ENCODE data around the gene FARSB. TPM values are rescaled to one million over a fixed set of nuclear protein-coding genes. Genes with fewer than 3 reads are reported as not detected.

FARSB gene
- total RNA-seq, 1 experiment from 2014 or later: 50.7 TPM

DNA sequence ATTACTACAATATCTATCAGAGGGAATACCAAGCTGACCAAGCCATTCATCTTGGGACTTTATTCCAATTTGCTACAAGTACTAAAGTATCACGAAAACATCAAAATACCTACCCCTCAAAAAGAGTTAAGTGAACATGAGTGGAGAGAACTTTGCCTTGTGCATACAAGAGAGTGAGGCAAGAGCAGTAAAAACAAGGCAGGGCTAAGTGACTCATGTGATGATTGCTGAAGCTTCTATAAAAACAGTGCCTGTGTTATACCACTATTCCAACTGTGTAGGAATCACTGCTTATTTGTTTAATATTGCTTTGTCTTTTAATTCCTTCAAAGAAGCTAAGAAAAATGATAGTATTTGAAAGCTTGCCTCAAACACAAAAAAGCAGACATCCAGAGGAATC, 61.2 kb downstream of the FARSB start:
- ChIA-PET CTCF (no interaction called here), RAD21 (ENCODE audit: low non-redundant PET in 1 of 2, low total read pairs in 2 of 2, uncharacterized antibody in 2 of 2, unreplicated experiment in 2 of 2) (interaction anchor here in 1 of 2 experiments (0.6 kb wide), 1 partner anchor 277 kb away, joined by 3 read pairs; no protein-coding TSS in a partner anchor), POLR2A (no interaction called here)
- Histone ChIP-seq H3K79me2 (ENCODE audit: insufficient read depth, low read length) (peaks cover 47% of the 10 kb centered on the region), H3K9ac (ENCODE audit: low read length) (no peak overlapping the region), H3K27ac (ENCODE audit: low read depth, low read length) (no peak overlapping the region), H2AFZ (ENCODE audit: low read depth, low read length, poor library complexity, severe bottlenecking) (no peak overlapping the region), H3K9me2 (ENCODE audit: insufficient read depth) (no peaks in the 10 kb centered on the region), H4K20me1 (ENCODE audit: insufficient read depth) (no peaks in the 10 kb centered on the region; the same call in 1 of the 2 replicates), H3K9me3 (ENCODE audit: control insufficient read depth in 1 of 2, insufficient read depth in 1 of 2, low read depth in 1 of 2, low read length in 2 of 2) (no peaks in the 10 kb centered on the region), H3K4me3 (replicated peaks in 1 of 2; ENCODE audit: low read depth in 1 of 2, low read length in 2 of 2) (no peak overlapping the region), H3K36me3 (ENCODE audit: control insufficient read depth in 1 of 2, insufficient read depth in 2 of 2, low read length in 2 of 2) (peaks cover 12 to 46% of the 10 kb centered on the region in 2 experiments), H3K4me2 (ENCODE audit: low read length) (no peak overlapping the region), H3K27me3 (ENCODE audit: insufficient read depth, low read length) (no peaks in the 10 kb centered on the region), H3K4me1 (ENCODE audit: control insufficient read depth in 1 of 2, insufficient read depth in 2 of 2, low read length in 2 of 2) (no peaks in the 10 kb centered on the region)
- TF ChIP-seq SRF (IDR thresholded peaks at IDR 0.05; ENCODE audit: low read depth): no peak
- TF ChIP-seq JUND (IDR thresholded peaks at IDR 0.05): no peak
- TF ChIP-seq ZNF274 (IDR thresholded peaks at IDR 0.05; ENCODE audit: low read depth, low read length): no peak
- TF ChIP-seq, protein P1, sequence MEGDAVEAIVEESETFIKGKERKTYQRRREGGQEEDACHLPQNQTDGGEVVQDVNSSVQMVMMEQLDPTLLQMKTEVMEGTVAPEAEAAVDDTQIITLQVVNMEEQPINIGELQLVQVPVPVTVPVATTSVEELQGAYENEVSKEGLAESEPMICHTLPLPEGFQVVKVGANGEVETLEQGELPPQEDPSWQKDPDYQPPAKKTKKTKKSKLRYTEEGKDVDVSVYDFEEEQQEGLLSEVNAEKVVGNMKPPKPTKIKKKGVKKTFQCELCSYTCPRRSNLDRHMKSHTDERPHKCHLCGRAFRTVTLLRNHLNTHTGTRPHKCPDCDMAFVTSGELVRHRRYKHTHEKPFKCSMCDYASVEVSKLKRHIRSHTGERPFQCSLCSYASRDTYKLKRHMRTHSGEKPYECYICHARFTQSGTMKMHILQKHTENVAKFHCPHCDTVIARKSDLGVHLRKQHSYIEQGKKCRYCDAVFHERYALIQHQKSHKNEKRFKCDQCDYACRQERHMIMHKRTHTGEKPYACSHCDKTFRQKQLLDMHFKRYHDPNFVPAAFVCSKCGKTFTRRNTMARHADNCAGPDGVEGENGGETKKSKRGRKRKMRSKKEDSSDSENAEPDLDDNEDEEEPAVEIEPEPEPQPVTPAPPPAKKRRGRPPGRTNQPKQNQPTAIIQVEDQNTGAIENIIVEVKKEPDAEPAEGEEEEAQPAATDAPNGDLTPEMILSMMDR (IDR thresholded peaks at IDR 0.05 in 2 of 3, conservative IDR thresholded peaks at IDR 0.05 in 1 of 3; ENCODE audit: borderline replicate concordance in 1 of 3, insufficient read depth in 1 of 3, low read depth in 2 of 3, low read length in 2 of 3): no peak
- TF ChIP-seq EZH2 (IDR thresholded peaks at IDR 0.05): no peak
- TF ChIP-seq CEBPB (IDR thresholded peaks at IDR 0.05; ENCODE audit: low read depth): no peak
- no peak for TF ChIP-seq ZFX (IDR thresholded peaks at IDR 0.05)
- TF ChIP-seq, protein P2, sequence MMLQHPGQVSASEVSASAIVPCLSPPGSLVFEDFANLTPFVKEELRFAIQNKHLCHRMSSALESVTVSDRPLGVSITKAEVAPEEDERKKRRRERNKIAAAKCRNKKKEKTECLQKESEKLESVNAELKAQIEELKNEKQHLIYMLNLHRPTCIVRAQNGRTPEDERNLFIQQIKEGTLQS (IDR thresholded peaks at IDR 0.05): no peak
- no peak for TF ChIP-seq RAD21 (IDR thresholded peaks at IDR 0.05; ENCODE audit: low read depth)
- intact Hi-C loops (cut with micrococcal nuclease): no loop called here
- BruUV-seq (replicated peaks): no TSS peak
- ATAC-seq (no peak), DNase-seq (ENCODE audit: low read depth, low spot score) (no peak)

DNA sequence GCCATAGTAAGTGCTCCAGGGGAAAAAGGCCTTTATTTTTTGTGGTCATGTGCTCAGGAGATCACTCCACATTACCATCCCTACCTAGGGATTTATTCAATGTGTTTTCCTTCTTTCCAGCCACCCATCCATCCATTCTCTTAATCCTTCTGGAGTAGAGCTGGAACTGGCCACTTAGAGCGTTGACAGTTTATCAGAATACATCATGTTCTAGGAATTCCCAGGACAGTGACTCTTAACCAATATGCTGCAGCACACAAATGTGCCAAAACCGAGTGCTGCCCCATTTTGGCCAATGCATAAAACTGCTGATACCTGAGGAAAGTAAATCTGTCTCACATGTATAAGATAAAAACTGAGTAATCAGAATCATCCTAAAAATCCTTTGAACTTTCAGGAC, 63.7 kb downstream of the FARSB start:
- ChIA-PET POLR2A (no interaction called here), CTCF (no interaction called here), RAD21 (ENCODE audit: low non-redundant PET in 1 of 2, low total read pairs in 2 of 2, uncharacterized antibody in 2 of 2, unreplicated experiment in 2 of 2) (no interaction called here)
- no peak overlapping the region for H3K9ac ChIP-seq (ENCODE audit: low read length)
- no peaks in the 10 kb centered on the region for H3K27me3 ChIP-seq (ENCODE audit: insufficient read depth, low read length)
- no peaks in the 10 kb centered on the region for H3K9me3 ChIP-seq (ENCODE audit: control insufficient read depth in 1 of 2, insufficient read depth in 1 of 2, low read depth in 1 of 2, low read length in 2 of 2)
- DNase-seq (ENCODE audit: low read depth, low spot score): no peak
- H3K36me3 ChIP-seq (ENCODE audit: control insufficient read depth in 1 of 2, insufficient read depth in 2 of 2, low read length in 2 of 2): peaks cover 2 to 33% of the 10 kb centered on the region in 2 experiments; a peak in 2 of 4 replicates
- no peak overlapping the region for H3K4me2 ChIP-seq (ENCODE audit: low read length)
- no peak overlapping the region for H2AFZ ChIP-seq (ENCODE audit: low read depth, low read length, poor library complexity, severe bottlenecking)
- no peak overlapping the region for H3K27ac ChIP-seq (ENCODE audit: low read depth, low read length)
- no peak for ATAC-seq
- no TSS peak for BruUV-seq (replicated peaks)
- H3K4me1 ChIP-seq (ENCODE audit: control insufficient read depth in 1 of 2, insufficient read depth in 2 of 2, low read length in 2 of 2): no peaks in the 10 kb centered on the region
- intact Hi-C loops (cut with micrococcal nuclease): no loop called here
- H4K20me1 ChIP-seq (ENCODE audit: insufficient read depth): no peaks in the 10 kb centered on the region; the same call in 1 of the 2 replicates
- H3K79me2 ChIP-seq (ENCODE audit: insufficient read depth, low read length): peaks cover 46% of the 10 kb centered on the region
- H3K4me3 ChIP-seq (replicated peaks in 1 of 2; ENCODE audit: low read depth in 1 of 2, low read length in 2 of 2): no peak overlapping the region
- H3K9me2 ChIP-seq (ENCODE audit: insufficient read depth): no peaks in the 10 kb centered on the region
- TF ChIP-seq SRF (IDR thresholded peaks at IDR 0.05; ENCODE audit: low read depth) (no peak), POLR2AphosphoS5 (IDR thresholded peaks at IDR 0.05; ENCODE audit: low read depth, low read length) (no peak), TCF7L2 (IDR thresholded peaks at IDR 0.05; ENCODE audit: borderline replicate concordance, extremely low read depth, insufficient read depth, insufficient read length) (no peak), EZH2 (IDR thresholded peaks at IDR 0.05) (no peak), CEBPB (IDR thresholded peaks at IDR 0.05; ENCODE audit: low read depth) (no peak), RAD21 (IDR thresholded peaks at IDR 0.05; ENCODE audit: low read depth) (no peak), FOSL1 (IDR thresholded peaks at IDR 0.05; ENCODE audit: low read depth) (no peak), YY1 (IDR thresholded peaks at IDR 0.05; ENCODE audit: extremely low read depth, insufficient replicate concordance, low read depth, low read length) (no peak)
- TF ChIP-seq, protein P3, sequence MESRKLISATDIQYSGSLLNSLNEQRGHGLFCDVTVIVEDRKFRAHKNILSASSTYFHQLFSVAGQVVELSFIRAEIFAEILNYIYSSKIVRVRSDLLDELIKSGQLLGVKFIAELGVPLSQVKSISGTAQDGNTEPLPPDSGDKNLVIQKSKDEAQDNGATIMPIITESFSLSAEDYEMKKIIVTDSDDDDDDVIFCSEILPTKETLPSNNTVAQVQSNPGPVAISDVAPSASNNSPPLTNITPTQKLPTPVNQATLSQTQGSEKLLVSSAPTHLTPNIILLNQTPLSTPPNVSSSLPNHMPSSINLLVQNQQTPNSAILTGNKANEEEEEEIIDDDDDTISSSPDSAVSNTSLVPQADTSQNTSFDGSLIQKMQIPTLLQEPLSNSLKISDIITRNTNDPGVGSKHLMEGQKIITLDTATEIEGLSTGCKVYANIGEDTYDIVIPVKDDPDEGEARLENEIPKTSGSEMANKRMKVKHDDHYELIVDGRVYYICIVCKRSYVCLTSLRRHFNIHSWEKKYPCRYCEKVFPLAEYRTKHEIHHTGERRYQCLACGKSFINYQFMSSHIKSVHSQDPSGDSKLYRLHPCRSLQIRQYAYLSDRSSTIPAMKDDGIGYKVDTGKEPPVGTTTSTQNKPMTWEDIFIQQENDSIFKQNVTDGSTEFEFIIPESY (IDR thresholded peaks at IDR 0.05; ENCODE audit: extremely low read depth, insufficient replicate concordance, low read length): no peak
- TF ChIP-seq, protein P4, sequence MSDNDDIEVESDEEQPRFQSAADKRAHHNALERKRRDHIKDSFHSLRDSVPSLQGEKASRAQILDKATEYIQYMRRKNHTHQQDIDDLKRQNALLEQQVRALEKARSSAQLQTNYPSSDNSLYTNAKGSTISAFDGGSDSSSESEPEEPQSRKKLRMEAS (IDR thresholded peaks at IDR 0.05): no peak
